K562 (cell line): Measurements from ENCODE around the gene NRARP. TPM values are rescaled to one million over a fixed set of nuclear protein-coding genes. Genes with fewer than 3 reads are reported as not detected.

Experiments used
- BRD4 ChIP-seq: fragments of 200-600 bp; sonication (generic); IDR thresholded peaks from 2 replicates; pipeline ENCODE4 v1.6.1; 2017; ENCODE audit warnings: inconsistent platforms
- DDX20 ChIP-seq: fragments of 450-650 bp; IDR thresholded peaks from 2 replicates; pipeline ENCODE4 v1.6.1; 2016; ENCODE audit warnings: missing genetic modification characterization, low read depth, mild to moderate bottlenecking, missing compliant biosample characterization, moderate library complexity
- FOXJ3 ChIP-seq: sonication (generic); formaldehyde crosslinking; IDR thresholded peaks from 2 replicates; pipeline ENCODE4 v1.4.0; 2020; ENCODE audit warnings: mild to moderate bottlenecking, missing genetic modification reagents
- HDAC1 ChIP-seq, 2 experiments: fragments of 450-650 bp; IDR thresholded peaks; 2 replicates each; pipeline ENCODE4 v1.6.1; 2016 to 2017; ENCODE audit warnings: inconsistent platforms in 1 of 2, mild to moderate bottlenecking in 1 of 2, moderate library complexity in 1 of 2
- KLF6 ChIP-seq: fragments of 250-450 bp; sonication (Bioruptor Pico); IDR thresholded peaks from 2 replicates; pipeline ENCODE4 v1.4.0; 2020; ENCODE audit warnings: mild to moderate bottlenecking, moderate library complexity, borderline replicate concordance
- NEUROD1 ChIP-seq: fragments of 150-350 bp; IDR thresholded peaks from 2 replicates; pipeline ENCODE4 v1.6.1; 2014; ENCODE audit warnings: borderline replicate concordance, low read length, low read depth; ENCODE audit not compliant: partially characterized antibody
- PHB2 ChIP-seq: fragments of 450-650 bp; IDR thresholded peaks from 2 replicates; pipeline ENCODE4 v1.6.1; 2017; ENCODE audit warnings: low read depth
- PML ChIP-seq: IDR thresholded peaks from 2 replicates; pipeline ENCODE4 v1.6.1; 2012; ENCODE audit warnings: low read length, inconsistent platforms
- RBM39 ChIP-seq: fragments of 200-400 bp; formaldehyde crosslinking; optimal IDR thresholded peaks from 2 replicates; pipeline ENCODE3; 2018; ENCODE audit warnings: low read depth, low read length
- RFX7 ChIP-seq: fragments of 250-450 bp; sonication (Bioruptor Pico); IDR thresholded peaks from 2 replicates; pipeline ENCODE4 v1.5.1; 2021; ENCODE audit warnings: mild to moderate bottlenecking
- SMAD4 ChIP-seq: fragments of 250-450 bp; sonication (Bioruptor Pico); conservative IDR thresholded peaks from 2 replicates; pipeline ENCODE4 v1.8.0; 2021; ENCODE audit warnings: inconsistent platforms, mild to moderate bottlenecking, moderate library complexity
- STAG1 ChIP-seq: sonication (generic); formaldehyde crosslinking; IDR thresholded peaks from 2 replicates; pipeline ENCODE4 v1.5.0; 2020; ENCODE audit warnings: missing genetic modification reagents, borderline replicate concordance
- WHSC1 ChIP-seq: IDR thresholded peaks from one replicate; pipeline ENCODE4 v1.6.1; 2012; ENCODE audit warnings: low read length, control low read depth, inconsistent platforms
- ZNF134 ChIP-seq: fragments of 250-450 bp; sonication (Bioruptor Pico); conservative IDR thresholded peaks from 2 replicates; pipeline ENCODE4 v1.4.0; 2020
- ZNF175 ChIP-seq: fragments of 200-800 bp; sonication (Bioruptor generic); IDR thresholded peaks from 2 replicates; pipeline ENCODE4 v1.6.1; 2016; ENCODE audit warnings: low read depth, mild to moderate bottlenecking, missing genetic modification characterization, missing compliant biosample characterization
- ZNF197 ChIP-seq: fragments of 200-800 bp; sonication (Bioruptor generic); IDR thresholded peaks from 2 replicates; pipeline ENCODE4 v1.6.1; 2016; ENCODE audit warnings: low read depth, missing genetic modification characterization, missing compliant biosample characterization
- ZNF41 ChIP-seq: fragments of 250-450 bp; sonication (Bioruptor Pico); conservative IDR thresholded peaks from 2 replicates; pipeline ENCODE4 v1.4.0; 2020; ENCODE audit warnings: mild to moderate bottlenecking
- polyA plus RNA-seq, 8 experiments: library from polyadenylated mRNA; depleted of rRNA in 4 of 8; stranded (reverse) in 5 of 8; unstranded in 3 of 8; fragments of >200 nt; fragmentation: Nextera tagmentation in 2 of 8; fragmentation: Illumina TruSeq in 1 of 8; extraction: Ambion mirVana in 2 of 8; extraction: Trizol in 1 of 8; gene quantifications; 2 replicates each; pipeline versions ENCODE4 v1.2.1 to v1.2.3, GENCODE V29; 2011 to 2014; ENCODE audit warnings: inconsistent platforms in 1 of 8, missing spikeins in 1 of 8
- total RNA-seq, 7 experiments: library from RNA; depleted of rRNA in 6 of 7; stranded (reverse); fragments of >200 nt in 6 of 7; fragmentation: Illumina TruSeq in 2 of 7; extraction: Trizol in 2 of 7; gene quantifications; 2 replicates each; pipeline versions ENCODE4 v1.2.1 to v1.2.3, GENCODE V29; 2011 to 2021; ENCODE audit warnings: low replicate concordance in 1 of 7
- TF ChIP-seq, protein P1 (sequence below), 2 experiments: fragments of 450-650 bp in 1 of 2; sonication (generic) in 1 of 2; formaldehyde crosslinking in 1 of 2; IDR thresholded peaks in 1 of 2; conservative IDR thresholded peaks in 1 of 2; 2 replicates each; pipeline versions ENCODE4 v1.6.1 to v1.8.1; 2016 to 2023; ENCODE audit warnings: mild to moderate bottlenecking in 2 of 2, moderate library complexity in 2 of 2, inconsistent platforms in 1 of 2, missing genetic modification reagents in 1 of 2
- TF ChIP-seq, protein P2 (sequence below): sonication (generic); formaldehyde crosslinking; IDR thresholded peaks from 2 replicates; pipeline ENCODE4 v1.8.0; 2022; ENCODE audit warnings: mild to moderate bottlenecking, missing genetic modification reagents
- TF ChIP-seq, protein P3 (sequence below): fragments of 200-800 bp; sonication (Bioruptor generic); IDR thresholded peaks from 2 replicates; pipeline ENCODE4 v1.6.1; 2017; ENCODE audit warnings: missing genetic modification characterization, missing compliant biosample characterization
- TF ChIP-seq, protein P4 (sequence below): sonication (generic); formaldehyde crosslinking; IDR thresholded peaks from 2 replicates; pipeline ENCODE4 v1.8.0; 2022; ENCODE audit warnings: mild to moderate bottlenecking, missing genetic modification reagents, borderline replicate concordance
- TF ChIP-seq, protein P5 (sequence below), 2 experiments: fragments of 250-450 bp in 1 of 2; fragments of 450-650 bp in 1 of 2; sonication (Bioruptor Pico) in 1 of 2; IDR thresholded peaks; 2 replicates each; pipeline versions ENCODE4 v1.6.1 to v1.8.0; 2016 to 2021; ENCODE audit warnings: mild to moderate bottlenecking in 2 of 2, moderate library complexity in 2 of 2, missing compliant biosample characterization in 1 of 2, missing genetic modification characterization in 1 of 2

The NRARP gene
- total and polyA plus RNA-seq, 9 of the 15 experiments (the other 6 are each of a cell fraction or from before 2014, with no cell fraction given) = 2.0 to 24.5 (median 7.2) TPM; not detected in 2

DNA sequence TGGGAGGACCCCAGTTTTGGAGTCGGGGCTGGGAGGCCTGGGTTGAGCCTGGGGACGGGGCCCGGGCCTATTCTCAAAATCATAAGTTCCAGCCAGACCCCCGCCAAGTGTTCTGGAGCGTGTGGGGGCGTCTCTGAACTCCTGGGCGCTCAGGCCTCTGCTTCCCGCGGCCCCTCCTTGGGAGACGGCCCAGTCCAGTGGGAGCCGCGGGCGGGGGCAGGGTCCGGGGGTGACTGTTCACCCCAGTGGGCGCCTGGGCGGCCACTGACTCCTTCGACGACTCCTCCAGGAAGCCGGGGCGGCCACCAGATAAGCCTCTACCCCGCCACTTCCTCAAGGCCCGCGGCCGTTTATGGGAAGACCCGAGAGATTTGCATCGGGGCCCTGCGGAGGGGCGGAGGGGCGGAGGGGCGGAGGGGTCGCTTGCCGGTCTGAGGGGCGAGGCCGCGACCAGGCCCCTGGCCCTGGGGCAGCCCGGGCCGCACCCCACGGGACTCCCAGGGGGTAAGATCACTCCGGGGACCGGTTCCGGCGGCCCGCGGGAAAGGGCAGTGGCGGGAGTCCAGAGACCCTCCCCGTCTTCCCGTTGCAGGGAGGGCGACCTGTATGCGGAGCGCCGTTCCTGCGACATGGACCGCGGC, 23.9 kb downstream of the NRARP start (continued):
- TF ChIP-seq SMAD4 (no peak), KLF6 (CRISPR knock-in tag) (no peak), FOXJ3 (CRISPR knock-in tag) (no peak), ZNF197 (CRISPR knock-in tag) (no peak), DDX20 (tag) (no peak), ZNF175 (CRISPR knock-in tag) (no peak), PML (no peak), ZNF134 (CRISPR knock-in tag) (no peak), RBM39 (no peak), STAG1 (CRISPR knock-in tag) (no peak), HDAC1 (IDR thresholded peaks at IDR 0.05) (no peak), ZNF41 (CRISPR knock-in tag) (no peak), PHB2 (no peak), WHSC1 (no peak), BRD4 (no peak), NEUROD1 (no peak), RFX7 (CRISPR knock-in tag) (no peak)
- TF ChIP-seq, protein P1, sequence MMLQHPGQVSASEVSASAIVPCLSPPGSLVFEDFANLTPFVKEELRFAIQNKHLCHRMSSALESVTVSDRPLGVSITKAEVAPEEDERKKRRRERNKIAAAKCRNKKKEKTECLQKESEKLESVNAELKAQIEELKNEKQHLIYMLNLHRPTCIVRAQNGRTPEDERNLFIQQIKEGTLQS (IDR thresholded peaks at IDR 0.05) = no peak
- TF ChIP-seq, protein P1 (CRISPR knock-in tag; conservative IDR thresholded peaks at IDR 0.05) = no peak
- TF ChIP-seq, protein P2, sequence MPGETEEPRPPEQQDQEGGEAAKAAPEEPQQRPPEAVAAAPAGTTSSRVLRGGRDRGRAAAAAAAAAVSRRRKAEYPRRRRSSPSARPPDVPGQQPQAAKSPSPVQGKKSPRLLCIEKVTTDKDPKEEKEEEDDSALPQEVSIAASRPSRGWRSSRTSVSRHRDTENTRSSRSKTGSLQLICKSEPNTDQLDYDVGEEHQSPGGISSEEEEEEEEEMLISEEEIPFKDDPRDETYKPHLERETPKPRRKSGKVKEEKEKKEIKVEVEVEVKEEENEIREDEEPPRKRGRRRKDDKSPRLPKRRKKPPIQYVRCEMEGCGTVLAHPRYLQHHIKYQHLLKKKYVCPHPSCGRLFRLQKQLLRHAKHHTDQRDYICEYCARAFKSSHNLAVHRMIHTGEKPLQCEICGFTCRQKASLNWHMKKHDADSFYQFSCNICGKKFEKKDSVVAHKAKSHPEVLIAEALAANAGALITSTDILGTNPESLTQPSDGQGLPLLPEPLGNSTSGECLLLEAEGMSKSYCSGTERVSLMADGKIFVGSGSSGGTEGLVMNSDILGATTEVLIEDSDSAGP (CRISPR knock-in tag) = no peak
- TF ChIP-seq, protein P3, sequence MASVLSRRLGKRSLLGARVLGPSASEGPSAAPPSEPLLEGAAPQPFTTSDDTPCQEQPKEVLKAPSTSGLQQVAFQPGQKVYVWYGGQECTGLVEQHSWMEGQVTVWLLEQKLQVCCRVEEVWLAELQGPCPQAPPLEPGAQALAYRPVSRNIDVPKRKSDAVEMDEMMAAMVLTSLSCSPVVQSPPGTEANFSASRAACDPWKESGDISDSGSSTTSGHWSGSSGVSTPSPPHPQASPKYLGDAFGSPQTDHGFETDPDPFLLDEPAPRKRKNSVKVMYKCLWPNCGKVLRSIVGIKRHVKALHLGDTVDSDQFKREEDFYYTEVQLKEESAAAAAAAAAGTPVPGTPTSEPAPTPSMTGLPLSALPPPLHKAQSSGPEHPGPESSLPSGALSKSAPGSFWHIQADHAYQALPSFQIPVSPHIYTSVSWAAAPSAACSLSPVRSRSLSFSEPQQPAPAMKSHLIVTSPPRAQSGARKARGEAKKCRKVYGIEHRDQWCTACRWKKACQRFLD = 0 out of 2 replicates have a peak, but pooled peaks have one; percentile 25
- TF ChIP-seq, protein P4, sequence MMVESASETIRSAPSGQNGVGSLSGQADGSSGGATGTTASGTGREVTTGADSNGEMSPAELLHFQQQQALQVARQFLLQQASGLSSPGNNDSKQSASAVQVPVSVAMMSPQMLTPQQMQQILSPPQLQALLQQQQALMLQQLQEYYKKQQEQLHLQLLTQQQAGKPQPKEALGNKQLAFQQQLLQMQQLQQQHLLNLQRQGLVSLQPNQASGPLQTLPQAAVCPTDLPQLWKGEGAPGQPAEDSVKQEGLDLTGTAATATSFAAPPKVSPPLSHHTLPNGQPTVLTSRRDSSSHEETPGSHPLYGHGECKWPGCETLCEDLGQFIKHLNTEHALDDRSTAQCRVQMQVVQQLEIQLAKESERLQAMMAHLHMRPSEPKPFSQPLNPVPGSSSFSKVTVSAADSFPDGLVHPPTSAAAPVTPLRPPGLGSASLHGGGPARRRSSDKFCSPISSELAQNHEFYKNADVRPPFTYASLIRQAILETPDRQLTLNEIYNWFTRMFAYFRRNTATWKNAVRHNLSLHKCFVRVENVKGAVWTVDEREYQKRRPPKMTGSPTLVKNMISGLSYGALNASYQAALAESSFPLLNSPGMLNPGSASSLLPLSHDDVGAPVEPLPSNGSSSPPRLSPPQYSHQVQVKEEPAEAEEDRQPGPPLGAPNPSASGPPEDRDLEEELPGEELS (CRISPR knock-in tag) = no peak
- TF ChIP-seq, protein P5, sequence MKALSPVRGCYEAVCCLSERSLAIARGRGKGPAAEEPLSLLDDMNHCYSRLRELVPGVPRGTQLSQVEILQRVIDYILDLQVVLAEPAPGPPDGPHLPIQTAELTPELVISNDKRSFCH (CRISPR knock-in tag; IDR thresholded peaks at IDR 0.05) = no peak
- TF ChIP-seq, protein P5 (tag; IDR thresholded peaks at IDR 0.05) = no peak
